OCI-LY3 (cell line): ENCODE measurements around the gene CHST8.

Experiments used
- H2AFZ ChIP-seq: fragments of 200-600, 300-600 bp; shearing (Covaris generic); 2 replicates; pipeline ENCODE4 v1.6.0; 2014; ENCODE audit warnings: antibody characterized with exemption, low read depth, low read length
- H3K27ac ChIP-seq: fragments of 200-600, 300-600 bp; sonication (generic); 2 replicates; pipeline ENCODE4 v1.5.1; 2014; ENCODE audit warnings: mild to moderate bottlenecking, low read length, moderate library complexity, mixed read lengths
- H3K27me3 ChIP-seq: fragments of 200-600, 300-600 bp; sonication (generic); 2 replicates; pipeline ENCODE4 v1.6.1; 2014; ENCODE audit warnings: low read depth, low read length, mixed read lengths
- H3K36me3 ChIP-seq: fragments of 200-600, 300-600 bp; sonication (generic); replicated peaks from 2 replicates; pipeline ENCODE3; 2014; ENCODE audit warnings: low read depth, low read length, mixed read lengths
- H3K4me1 ChIP-seq: fragments of 300-600, 200-600 bp; sonication (generic); 2 replicates; pipeline ENCODE4 v1.6.1; 2014; ENCODE audit warnings: low read length, mixed read lengths
- H3K4me2 ChIP-seq: fragments of 200-600, 300-600 bp; sonication (generic); 2 replicates; pipeline ENCODE4 v1.6.1; 2014; ENCODE audit warnings: low read length, mixed read lengths
- H3K4me3 ChIP-seq: fragments of 300-600, 200-600 bp; sonication (generic); 2 replicates; pipeline ENCODE4 v1.5.1; 2014; ENCODE audit warnings: antibody characterized with exemption, mild to moderate bottlenecking, low read length, moderate library complexity
- H3K79me2 ChIP-seq: fragments of 300-600, 200-600 bp; shearing (Covaris generic); 2 replicates; pipeline ENCODE4 v1.6.1; 2014; ENCODE audit warnings: mild to moderate bottlenecking, low read length, mixed read lengths
- H3K9ac ChIP-seq: fragments of 300-600, 200-600 bp; shearing (Covaris generic); 2 replicates; pipeline ENCODE4 v1.6.0; 2014; ENCODE audit warnings: mild to moderate bottlenecking, low read length, moderate library complexity
- H3K9me3 ChIP-seq: fragments of 200-600, 300-600 bp; shearing (Covaris generic); 2 replicates; pipeline ENCODE4 v1.6.1; 2014; ENCODE audit warnings: low read length, mixed read lengths; ENCODE audit not compliant: insufficient read depth
- H4K20me1 ChIP-seq: fragments of 200-600, 300-600 bp; sonication (generic); 2 replicates; pipeline ENCODE4 v1.6.1; 2016; ENCODE audit warnings: low read length, mixed read lengths; ENCODE audit not compliant: insufficient read depth
- EZH2phosphoT487 ChIP-seq: fragments of 200-600 bp; shearing (Covaris generic); IDR thresholded peaks from 2 replicates; pipeline ENCODE4 v1.6.1; 2018; ENCODE audit warnings: antibody characterized with exemption, mixed run types, low read depth
- TF ChIP-seq, protein P1 (sequence below): fragments of 200-600, 300-600 bp; sonication (generic); IDR thresholded peaks from 2 replicates; pipeline ENCODE4 v1.5.1; 2014; ENCODE audit warnings: antibody characterized with exemption, low read length, low read depth

Gene CHST8

DNA sequence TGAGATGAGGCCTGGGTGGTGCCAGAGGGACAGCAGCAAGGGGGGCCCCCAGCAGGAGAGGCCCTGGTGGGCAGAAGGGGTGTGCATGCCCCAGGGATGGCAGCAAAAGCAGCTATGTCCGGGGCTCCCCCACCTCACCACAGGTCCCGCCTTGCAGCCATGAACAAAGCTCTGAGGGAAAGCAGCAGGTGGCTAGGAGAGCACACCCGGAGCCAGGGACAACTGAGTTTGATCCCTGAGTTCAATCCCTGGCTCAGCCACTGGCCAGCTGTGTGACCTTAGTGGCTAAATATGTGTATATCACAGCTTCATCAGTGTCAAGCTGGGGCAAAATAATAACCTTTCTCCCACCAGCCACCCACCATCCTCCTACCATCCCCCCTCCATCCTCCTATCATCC is 127.3 kb downstream of the CHST8 start:
- Histone ChIP-seq H3K4me2 (no peak overlapping the region), H3K27me3 (peaks cover 3% of the 10 kb centered on the region; the same call in 1 of the 2 replicates)
- TF ChIP-seq, protein P1, sequence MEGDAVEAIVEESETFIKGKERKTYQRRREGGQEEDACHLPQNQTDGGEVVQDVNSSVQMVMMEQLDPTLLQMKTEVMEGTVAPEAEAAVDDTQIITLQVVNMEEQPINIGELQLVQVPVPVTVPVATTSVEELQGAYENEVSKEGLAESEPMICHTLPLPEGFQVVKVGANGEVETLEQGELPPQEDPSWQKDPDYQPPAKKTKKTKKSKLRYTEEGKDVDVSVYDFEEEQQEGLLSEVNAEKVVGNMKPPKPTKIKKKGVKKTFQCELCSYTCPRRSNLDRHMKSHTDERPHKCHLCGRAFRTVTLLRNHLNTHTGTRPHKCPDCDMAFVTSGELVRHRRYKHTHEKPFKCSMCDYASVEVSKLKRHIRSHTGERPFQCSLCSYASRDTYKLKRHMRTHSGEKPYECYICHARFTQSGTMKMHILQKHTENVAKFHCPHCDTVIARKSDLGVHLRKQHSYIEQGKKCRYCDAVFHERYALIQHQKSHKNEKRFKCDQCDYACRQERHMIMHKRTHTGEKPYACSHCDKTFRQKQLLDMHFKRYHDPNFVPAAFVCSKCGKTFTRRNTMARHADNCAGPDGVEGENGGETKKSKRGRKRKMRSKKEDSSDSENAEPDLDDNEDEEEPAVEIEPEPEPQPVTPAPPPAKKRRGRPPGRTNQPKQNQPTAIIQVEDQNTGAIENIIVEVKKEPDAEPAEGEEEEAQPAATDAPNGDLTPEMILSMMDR: no peak
- no peak for TF ChIP-seq EZH2phosphoT487

DNA sequence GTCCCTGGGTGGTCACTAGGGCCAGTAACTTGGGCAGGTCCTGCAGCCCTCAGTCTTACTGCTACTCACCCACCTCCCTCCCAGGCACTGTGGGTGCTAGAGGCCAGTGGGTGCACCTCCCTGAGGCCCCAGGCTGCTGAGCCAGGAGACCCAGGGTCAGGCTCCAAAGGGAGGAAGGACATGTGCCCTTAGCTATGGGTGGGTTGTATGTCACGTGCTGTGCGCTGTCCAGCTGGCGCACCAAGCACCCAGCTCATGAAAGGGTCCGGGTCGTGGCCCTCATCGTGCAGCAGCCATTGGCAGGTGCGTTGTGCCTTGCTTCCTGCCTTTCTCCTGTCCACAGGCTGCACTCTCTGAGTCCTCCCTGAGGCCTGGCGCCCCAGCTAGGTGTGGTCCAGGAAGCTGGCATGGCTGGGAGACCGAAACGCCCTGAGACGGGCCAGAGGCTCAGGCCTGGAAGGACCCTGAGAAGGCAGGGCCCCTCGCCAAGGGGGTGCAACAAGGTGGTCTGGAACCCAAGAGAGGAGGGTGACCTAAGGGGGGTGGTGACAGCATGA is 127.9 kb downstream of the CHST8 start:
- Histone ChIP-seq H3K4me1 (no peaks in the 10 kb centered on the region), H2AFZ (no peak overlapping the region), H3K9ac (no peak overlapping the region), H3K27ac (no peak overlapping the region), H3K36me3 (no peaks in the 10 kb centered on the region), H3K4me2 (no peak overlapping the region), H3K79me2 (no peaks in the 10 kb centered on the region), H3K4me3 (no peak overlapping the region), H3K27me3 (peaks cover 3% of the 10 kb centered on the region; the same call in 1 of the 2 replicates), H4K20me1 (no peaks in the 10 kb centered on the region), H3K9me3 (no peaks in the 10 kb centered on the region)
- no peak for TF ChIP-seq EZH2phosphoT487
- TF ChIP-seq, protein P1: no peak

More for the DNA sequence above, 127.3 kb downstream of the CHST8 start:
- Histone ChIP-seq H3K9me3 (no peaks in the 10 kb centered on the region), H3K79me2 (no peaks in the 10 kb centered on the region), H3K9ac (no peak overlapping the region), H3K4me1 (no peaks in the 10 kb centered on the region), H3K36me3 (no peaks in the 10 kb centered on the region), H4K20me1 (no peaks in the 10 kb centered on the region), H3K27ac (no peak overlapping the region), H3K4me3 (no peak overlapping the region), H2AFZ (no peak overlapping the region)

DNA sequence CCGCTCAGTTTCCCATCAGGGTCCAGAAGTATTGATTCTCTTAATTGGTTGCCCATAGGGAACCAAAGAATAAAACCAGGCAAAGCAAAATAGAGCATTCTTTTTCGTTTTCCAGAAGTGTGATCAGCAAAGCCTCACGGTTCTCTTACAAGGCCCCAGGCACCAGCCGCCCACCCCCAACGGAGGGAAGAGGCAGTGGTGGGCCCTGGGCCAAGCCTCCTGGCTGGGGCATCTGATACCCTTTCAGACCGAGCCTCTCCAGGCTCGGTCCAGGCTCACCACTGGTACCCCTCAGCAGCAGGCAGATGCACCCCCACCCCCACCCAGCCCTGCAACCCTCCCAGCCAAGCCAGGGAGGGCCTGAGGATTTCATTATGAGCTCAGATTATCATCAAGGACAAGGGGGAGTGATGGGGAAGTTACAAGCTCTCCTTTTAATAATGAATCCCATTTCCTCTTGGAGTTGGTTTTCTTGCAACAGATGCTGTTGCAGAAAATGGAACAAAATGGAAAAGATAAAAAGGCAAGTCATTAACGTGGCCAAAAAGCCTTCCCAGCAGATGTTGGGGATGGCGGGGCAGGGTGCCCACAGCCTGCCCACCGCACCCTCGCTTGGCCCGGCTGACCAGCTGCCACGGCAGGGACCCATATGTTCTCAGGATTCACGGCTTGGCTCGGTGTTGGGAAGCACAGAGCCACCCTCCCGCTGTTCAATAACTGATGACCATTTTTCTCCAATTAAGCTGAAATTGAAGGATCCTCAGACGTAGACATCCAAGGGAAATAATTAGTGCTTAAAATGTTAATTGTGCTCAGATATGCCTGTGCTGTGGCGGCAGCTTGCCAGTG is 129.1 kb downstream of the CHST8 start:
- TF ChIP-seq, protein P1: no peak
- TF ChIP-seq EZH2phosphoT487: no peak
- Histone ChIP-seq H2AFZ (no peak overlapping the region), H3K9ac (no peak overlapping the region), H3K79me2 (no peaks in the 10 kb centered on the region), H3K36me3 (no peaks in the 10 kb centered on the region), H4K20me1 (no peaks in the 10 kb centered on the region), H3K4me2 (no peak overlapping the region), H3K27me3 (peaks cover 3% of the 10 kb centered on the region; the same call in 1 of the 2 replicates), H3K4me1 (no peaks in the 10 kb centered on the region), H3K27ac (no peak overlapping the region), H3K4me3 (no peak overlapping the region), H3K9me3 (no peaks in the 10 kb centered on the region)

DNA sequence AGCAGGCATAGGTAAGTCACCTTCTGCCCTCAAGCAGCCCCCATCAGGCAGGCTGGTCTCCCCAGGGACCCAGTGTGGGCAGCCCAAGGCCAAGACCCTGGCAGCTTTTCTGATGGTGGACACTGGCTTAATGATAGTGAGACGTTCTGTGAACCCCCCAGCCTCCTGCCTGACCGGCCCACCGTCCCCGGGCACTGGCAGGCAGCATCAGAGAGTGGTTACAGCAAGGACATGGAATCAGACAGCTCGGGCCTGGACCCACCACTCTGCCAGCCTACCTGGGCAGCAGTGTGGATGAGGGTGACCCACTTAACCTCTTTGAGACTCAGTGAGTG is 129.7 kb downstream of the CHST8 start:
- TF ChIP-seq EZH2phosphoT487: no peak
- TF ChIP-seq, protein P1: no peak
- Histone ChIP-seq H3K4me2 (no peak overlapping the region), H3K36me3 (no peaks in the 10 kb centered on the region), H4K20me1 (no peaks in the 10 kb centered on the region), H3K27me3 (peaks cover under 1% of the 10 kb centered on the region; the same call in 1 of the 2 replicates), H3K79me2 (no peaks in the 10 kb centered on the region), H2AFZ (no peak overlapping the region), H3K4me3 (no peak overlapping the region), H3K9ac (no peak overlapping the region), H3K4me1 (no peaks in the 10 kb centered on the region), H3K9me3 (no peaks in the 10 kb centered on the region), H3K27ac (no peak overlapping the region)
